ENCODE measurements around the gene ADAP1.

DNA sequence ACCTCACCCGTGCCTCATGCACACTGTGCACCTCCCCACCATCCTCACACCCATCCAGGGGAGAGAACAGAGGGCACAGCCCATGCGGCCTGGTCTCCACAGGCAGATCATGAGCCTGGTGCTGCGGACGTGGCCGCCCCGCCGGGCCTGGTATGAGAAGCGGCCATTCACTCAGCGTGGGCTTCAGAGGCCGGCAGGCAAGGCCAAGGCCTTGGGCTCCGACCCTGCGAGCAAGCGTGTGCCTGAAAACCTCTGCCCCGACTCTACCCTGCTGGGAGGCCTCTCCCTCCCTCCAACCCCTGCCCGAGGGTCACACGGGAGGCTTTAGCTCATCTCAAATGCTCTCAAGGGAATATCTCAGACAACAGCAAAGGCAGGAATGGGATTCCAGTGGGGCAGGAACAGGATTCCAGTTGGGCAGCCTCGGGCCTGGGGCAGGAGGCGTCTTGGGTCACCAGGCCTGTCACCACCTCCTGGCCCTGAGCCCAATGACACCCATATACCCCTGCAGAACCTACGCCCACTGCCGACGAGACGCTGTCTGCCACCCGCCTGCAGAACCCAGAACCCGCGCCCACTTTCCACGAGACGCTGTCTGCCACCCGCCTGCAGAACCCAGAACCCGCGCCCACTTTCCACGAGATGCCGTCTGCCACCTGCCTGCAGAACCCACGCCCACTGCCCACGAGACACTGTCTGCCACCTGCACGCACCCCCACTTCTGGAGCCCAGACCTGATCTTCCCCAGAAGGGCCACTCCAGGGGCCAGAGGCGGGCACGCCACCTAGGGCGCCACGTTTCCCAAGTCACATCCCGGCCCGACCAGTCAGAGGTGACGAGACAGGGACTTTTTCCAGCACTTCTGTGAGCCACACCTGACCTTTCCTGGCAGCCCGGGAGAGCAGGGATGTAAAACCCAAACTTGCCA lies 38.9 kb downstream of the ADAP1 start:
- TF ChIP-seq POLR2A (IDR thresholded peaks at IDR 0.05) (no peak), CTCF (IDR thresholded peaks at IDR 0.05) (no peak)
